ENCODE results near the gene OTX2.

OTX2 gene

DNA sequence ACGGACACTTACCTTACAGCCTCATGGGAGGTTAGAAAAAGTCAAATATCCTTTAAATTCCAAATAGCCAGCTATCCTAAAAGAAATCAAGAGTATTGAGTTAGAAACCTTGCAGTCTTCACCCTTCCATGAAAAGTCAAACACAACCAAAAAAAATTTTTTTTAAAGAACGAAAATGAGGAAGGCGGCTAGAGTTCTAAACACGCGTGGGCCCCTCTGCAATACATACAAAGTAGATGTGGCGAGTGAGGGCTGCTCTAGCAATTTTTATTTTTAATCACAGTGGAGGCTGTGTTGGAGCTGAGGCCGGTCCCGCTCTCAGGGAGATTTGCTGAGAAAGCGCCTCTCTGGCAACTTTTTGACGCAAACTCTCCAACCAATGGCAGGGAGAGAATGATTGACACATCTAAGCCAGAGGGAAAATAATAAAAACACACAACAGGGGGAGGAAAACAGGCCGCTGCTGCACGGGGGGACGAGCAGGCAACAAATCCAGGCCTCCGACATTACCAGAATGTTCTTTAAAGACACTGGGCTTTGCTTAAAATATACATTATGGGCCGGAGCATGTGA is at the start of gene OTX2:
Gene OTX2 (minus strand): TSS at position 333 of the 573 bp plus-strand sequence. CDS start 5,023 bp downstream, outside the sequence.
- no peak for DNase-seq (ENCODE audit: low spot score)

DNA sequence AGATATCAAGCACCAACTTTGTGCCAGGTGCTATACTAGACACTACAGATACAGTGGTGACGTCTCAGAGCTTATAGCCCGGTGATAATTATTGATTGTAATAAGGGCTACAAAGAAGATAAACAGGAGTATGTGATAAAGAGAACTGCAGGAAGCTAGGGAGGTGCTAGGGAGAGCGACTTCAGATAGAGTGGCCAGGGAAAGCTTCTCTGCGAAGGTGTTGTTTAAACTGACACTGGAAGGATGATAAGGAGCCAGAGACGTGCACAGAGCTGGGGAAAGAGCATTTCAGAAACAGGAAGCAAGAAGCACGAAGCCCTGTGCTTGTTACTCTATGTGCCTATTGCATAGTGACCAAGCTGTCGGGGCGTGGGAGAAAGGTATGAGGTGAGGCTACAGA is 48.1 kb upstream of the OTX2 start:
- no peak for DNase-seq (ENCODE audit: low spot score)

DNA sequence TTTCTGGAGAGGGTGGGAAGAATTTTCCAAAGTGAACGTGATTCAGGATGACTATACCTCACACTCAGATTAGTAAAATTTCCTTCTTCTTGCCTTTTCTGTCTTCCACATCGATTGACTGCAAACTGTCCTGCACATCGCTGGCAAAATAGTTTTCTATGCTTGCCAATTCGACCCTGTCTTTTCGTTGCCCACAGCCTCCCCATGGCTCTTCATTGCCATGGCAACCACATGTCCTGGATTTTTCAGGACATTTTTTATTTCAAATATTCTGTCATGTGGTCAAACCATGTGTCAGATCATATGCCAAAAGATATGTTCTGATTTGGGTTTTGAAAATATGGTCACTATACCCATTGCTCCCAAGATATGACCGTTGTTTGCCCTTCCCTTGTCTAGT is 46.9 kb upstream of the OTX2 start:
- DNase-seq (ENCODE audit: low spot score) = no peak

DNA sequence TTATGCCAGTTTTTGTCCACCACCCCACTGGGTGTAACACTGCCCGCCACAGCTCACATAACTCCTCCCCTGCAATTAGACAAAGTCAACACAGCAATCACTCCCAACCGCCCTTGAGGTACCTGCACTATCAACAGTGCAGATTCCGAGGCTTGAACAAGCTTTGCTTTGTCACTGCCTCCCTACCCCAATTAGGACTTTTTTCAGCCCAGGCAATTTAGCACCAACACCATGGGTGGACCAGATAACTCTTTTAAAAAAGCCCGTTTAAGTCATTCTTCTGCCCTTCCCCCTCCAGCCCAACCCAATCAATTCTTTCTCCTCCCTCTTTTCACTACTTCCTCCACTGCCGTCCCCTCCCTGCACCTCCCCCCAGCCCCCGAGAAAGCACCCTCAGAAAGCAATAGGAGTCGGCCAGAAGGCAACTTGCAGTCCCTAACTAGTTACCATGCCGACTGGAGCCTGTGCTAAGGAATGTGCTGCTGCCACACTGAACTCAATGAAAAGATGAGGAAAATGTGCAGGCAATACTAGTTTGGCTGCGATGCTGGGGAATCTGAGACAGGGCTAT is 45.7 kb upstream of the OTX2 start:
- DNase-seq (ENCODE audit: low spot score) = no peak

DNA sequence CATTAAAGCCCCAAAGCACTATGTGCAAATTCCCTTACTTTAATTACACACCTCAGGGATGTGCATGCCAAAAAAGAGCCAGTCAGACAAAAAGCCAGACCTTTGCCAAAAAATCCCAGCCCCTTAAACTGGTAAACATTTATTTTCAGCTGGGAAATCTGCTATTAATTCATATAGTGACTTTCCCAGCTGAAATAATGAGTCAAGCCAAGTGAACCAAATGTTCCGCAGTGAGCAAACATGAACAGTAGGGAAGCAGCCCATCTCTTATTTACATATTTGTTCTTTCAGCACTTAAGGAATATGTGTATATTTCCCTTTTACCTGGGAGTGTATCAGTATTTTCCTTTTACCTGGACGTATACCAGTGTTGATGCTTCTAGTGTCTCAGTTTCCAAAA is 44.0 kb upstream of the OTX2 start:
- DNase-seq (ENCODE audit: low spot score) = no peak

DNA sequence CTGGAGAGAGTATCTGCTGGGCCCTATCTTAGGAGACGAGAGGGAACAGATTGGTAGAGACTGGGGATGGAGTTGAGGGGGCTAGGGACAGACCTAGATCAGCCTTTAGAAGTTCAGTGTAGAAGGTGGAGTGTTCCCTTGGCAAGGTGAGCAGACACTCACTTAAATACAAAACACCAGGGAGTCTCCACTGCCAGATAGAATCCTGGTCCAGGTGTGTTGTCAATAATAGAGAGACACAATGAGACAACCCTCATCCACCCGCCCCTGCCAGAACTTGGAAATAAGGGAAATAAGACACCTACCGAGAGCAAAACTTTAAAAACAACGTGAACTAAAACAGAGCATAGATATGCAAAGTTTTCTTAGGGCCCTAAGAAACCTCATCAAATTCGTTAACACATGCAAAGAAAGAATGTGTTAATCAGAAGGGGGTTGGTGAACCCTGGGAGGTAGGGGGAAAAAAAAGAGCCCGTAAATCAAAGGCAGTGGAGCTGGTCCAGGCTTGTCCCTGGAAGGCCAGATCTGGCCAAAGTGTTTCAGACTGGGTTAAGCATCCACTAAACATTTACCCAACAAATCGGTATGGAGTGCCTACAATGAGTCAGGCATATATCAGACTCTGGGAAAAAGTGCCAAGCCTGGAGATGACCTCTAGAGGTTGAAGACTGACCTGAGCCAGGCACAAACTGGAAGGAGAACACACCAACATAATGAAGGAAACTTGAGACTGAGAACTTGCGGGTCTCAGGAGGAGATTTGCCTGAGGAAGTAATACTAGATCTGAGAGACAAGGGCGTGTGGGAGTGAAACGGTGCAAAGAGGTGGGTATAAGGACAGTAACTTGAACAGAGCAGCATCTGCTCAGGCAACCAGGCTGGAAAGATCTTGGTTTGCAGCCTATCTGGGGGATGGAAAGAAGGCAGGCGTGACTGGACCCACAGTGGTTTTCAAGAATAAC is 37.0 kb upstream of the OTX2 start:
- no peak for DNase-seq (ENCODE audit: low spot score)

DNA sequence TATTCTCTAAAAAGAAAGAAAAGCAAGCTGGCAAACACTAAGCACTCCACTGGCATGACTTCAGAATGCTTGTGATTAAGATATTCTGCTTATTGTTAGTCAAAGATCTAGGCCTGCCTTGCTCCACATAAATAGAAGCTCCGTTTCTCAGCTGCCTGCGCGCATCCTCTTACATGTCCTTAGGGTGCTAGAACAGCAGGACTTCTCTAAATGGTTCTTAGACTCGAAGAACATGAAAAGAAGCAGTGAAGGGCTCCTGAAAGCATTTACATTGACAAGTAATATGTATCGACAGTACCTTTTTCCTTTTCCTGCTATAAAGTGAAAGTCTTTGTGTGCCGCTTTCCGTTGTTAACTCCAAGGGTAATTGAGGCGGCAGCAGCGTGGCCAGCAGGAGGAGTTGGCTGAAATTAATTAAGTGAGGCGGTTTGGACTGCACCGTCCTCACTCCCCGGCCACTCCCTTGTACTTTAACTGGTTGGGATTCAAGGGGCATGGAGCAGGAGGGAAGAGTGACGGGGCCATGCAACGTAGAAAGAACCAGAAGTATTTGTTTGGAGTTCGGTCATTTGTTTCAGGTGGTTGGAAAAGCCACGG is 34.2 kb upstream of the OTX2 start:
- DNase-seq (ENCODE audit: low spot score) = no peak

DNA sequence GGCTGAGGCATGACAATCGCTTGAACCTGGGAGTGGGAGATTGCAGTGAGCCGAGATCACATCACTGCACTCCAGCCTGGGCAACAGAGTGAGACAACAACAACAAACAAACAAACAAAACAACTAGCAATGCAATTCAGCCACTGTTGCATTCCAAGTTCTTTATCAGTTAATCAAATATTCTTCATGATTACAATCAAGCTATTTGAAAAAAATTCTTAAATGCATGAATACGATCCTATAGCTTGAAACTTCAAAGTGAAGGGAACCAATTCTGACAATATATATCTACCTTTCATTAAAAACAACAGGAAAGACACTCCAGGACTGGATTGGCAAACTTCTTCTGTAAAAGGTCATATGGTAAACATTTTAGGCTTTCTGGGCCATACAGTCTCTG is 31.3 kb upstream of the OTX2 start:
- no peak for DNase-seq (ENCODE audit: low spot score)

DNA sequence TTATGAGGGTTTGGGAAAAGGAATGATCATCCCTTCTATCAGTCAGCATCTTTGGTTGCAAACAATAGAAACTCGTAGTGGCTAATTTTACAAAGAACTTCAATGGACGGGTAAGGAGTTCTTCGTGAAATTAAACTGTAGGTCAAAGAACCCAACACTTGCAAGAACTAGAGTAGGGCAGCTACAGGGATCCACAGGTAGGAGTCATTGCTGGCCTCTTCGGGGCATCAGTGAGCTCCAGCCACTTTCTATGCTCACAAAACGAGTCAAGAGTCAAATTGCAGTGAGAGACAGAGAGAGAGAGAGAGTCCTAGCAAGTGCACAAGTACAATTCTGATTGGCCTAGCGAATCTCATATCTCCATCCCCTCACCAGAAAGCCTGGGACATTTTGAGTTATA is 29.9 kb upstream of the OTX2 start:
- DNase-seq (ENCODE audit: low spot score) = no peak

DNA sequence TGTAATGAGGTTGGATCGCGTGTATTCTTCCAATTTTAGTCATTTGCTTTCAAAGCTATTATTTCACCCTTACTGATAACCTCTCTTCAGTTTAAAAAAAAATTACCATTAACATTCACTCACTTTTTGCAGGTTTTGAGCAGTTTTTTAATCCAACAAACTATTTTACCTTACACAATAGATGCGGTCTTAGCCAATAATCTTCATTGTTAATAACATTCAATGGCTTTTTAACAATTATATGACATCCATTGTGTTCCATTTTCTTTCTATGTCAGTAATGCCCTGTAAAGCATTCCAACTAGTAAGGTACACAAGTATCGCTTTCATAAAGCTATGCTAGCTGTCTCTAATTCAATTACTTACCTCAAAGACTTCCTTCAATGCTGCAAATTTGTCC is 18.9 kb upstream of the OTX2 start:
- no peak for DNase-seq (ENCODE audit: low spot score)

DNA sequence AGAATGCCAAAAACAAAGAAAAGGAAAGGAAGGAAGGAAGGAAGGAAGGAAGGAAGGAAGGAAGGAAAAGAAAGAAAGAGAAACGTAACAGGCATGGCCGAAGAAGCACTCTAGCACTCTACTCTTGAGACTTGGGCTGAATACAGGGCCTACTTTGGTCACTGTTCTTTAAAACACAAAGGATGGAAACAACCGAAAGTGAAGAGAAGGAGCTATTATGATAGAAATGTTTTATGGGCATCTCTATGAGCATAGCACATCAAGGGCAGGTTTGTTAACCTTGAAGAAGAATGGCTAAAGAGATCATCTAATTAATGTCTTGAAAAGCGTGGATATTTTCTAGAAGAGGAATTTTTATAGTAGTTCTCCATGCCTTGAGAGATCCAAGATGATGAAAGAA is 15.9 kb upstream of the OTX2 start:
- DNase-seq (ENCODE audit: low spot score) = no peak

DNA sequence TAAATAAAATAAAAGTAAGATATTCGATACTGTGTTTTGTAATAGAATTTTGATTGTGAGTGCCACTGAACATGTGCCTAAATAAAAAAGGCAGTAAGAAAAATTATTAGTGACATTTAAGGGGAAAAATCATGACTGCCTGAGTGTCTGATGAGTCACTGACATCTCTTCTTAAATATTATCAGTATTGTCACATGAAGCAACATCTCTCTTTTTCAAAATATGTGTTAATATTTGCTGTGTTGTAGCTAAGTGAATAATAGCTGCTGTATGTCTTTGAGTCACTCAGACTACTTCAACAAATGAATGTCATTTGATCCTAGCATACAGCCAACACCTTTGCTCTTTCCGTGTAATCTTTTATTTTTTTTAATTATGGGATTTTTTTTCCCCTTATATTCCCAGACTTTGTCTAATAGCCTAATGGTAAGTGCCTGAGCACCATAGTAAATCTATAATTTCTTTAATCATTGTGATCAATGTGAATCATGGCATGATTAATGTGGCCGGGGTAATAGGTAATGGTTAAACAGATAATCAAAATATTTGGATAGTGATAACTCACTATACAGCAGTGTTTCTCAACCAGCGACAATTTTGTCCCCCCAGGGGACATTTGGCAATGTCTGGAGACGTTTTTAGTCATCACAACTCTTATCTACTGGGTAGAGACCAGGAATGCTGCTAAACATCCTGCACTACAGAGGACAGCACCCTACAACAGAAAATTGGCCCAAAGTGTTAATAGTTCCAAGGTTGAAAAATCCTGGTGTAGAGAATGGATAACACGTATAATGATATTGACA is 11.7 kb upstream of the OTX2 start:
- no peak for DNase-seq (ENCODE audit: low spot score)

DNA sequence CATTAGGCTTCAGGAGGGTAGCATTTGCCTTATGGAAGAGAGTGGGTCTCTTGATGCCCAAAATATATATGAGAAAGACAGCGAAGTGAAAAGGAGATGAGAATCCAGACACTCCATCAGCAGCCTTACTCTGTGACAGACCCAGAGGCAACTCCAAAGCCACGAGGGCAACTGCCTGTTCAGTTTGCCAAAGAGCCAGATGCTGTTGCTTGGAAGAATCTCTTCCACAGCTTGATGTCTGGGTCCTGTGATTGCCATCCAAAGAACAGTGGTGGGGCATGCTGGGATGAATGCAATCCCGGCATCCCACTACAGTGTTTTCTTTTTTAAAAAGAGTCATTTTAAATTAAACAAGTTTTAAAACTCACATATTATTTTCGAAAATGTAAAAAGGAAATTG is 10.9 kb upstream of the OTX2 start:
- no peak for DNase-seq (ENCODE audit: low spot score)

DNA sequence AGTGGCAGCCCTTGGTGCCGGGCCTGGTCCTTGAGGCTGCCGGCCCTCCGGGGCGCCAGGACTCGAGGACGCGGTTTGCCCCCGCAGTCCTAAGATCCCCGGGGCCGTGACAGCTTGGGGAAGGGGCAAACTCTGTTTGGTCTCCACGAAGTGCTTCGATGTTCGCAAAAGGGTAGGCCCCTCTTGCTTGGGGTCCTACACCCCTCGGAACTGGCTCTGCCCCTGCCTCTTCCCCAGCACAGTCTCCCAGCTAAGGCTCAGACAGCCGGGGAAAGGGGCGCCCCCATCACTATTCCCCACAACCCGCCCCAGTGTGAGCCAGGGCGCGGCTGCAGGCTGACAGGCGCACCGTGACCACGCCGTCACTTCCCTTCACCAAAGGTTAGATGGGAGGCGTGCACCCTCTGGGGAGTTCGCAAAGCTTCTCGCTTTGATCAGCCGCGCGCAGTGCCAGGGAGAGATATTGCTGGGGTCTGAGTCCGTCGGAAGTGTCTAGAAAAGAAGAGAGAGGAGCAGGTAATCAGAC is 7.2 kb upstream of the OTX2 start:
- no peak for DNase-seq (ENCODE audit: low spot score)

DNA sequence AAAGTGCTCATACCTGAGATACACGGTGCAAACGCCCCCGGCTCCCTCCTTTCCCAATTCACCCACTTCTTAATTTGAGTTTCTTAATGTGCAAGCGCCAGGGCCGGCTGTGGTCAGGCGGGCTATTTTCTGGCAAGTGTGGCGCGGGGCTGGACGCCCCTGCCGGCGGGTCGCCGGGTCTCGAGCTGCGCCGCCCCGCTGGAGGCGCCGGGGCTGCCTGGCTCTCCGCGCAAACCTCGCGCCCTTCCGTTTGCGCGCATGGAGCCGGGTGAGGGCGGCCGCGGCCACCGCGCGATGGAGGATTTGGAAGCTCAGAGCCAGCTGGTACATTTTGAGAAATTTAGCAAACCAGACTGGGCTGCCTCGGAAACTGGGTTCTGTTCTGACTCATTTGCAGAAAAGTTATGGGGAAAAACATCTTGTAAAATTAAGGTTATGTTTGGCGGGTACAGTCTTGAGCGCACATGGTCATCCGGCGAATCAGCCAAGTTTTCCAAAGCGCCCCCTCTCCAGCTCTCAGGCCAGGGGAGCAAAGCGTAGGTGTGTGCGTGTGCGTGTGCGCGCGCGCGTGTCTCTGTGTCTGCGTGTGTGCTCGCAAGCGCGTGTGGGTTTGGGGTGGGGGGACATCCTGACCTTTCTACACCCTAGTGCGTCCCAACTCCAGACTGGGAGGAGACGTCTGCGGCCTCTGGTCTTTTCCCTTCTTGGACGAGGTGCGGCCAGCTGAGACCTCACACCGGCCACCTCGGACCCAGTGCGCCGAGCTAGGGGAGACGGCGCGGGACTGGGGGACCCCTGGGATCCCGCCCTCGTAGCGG is 6.5 kb upstream of the OTX2 start:
- no peak for DNase-seq (ENCODE audit: low spot score)

DNA sequence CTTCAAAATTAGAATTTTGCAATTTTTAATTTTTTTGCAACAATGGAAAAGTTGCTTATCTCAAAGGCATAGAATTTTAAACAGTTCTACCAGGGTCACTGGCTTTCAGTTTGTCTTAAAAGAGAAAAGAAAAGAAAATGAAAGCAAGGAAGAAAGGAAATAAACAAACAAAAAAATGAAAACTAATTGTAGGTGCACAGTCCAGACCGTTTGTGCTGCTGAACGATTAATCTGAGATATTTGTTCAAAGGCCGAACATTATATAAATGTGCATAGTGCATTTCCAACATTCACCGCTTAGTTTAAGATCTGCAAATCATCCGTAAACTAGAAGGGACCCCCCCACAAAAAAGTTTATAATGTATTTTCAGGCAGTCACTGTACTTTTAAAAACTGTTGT is 5.5 kb upstream of the OTX2 start:
- no peak for DNase-seq (ENCODE audit: low spot score)

DNA sequence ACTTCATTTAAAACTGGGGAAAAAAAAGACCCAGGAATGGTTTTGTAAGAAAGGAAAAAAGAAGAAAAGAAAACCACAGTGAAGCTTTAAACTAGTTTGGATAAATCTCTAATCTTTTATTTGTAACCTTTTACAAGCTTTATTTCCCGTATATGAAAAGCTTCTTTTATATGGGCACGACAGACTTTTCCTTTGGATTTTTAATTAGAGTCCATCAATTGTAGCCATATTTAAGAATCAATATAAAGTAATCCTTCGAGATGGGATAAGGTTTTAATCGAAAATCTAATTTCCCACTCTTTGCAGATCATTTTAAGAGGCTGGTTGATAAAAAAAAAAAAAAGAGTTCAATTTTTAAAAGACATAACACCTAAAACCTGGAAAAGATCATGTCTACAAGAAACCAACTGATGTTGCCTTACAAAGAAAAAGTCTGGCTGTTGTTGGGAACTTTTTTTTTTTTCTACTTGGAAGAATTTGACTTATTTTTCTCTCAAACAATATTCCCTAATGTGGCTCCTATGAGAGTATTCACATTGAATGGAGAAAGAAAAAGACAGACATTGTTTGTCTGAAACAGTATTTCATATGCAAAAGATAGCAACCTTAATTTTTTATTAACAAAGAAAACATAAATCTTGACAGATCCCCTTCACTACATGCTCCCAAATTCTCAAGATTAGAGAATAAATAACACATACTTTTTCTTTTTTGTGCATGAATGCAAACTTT is 4.9 kb upstream of the OTX2 start:
- DNase-seq (ENCODE audit: low spot score) = no peak

DNA sequence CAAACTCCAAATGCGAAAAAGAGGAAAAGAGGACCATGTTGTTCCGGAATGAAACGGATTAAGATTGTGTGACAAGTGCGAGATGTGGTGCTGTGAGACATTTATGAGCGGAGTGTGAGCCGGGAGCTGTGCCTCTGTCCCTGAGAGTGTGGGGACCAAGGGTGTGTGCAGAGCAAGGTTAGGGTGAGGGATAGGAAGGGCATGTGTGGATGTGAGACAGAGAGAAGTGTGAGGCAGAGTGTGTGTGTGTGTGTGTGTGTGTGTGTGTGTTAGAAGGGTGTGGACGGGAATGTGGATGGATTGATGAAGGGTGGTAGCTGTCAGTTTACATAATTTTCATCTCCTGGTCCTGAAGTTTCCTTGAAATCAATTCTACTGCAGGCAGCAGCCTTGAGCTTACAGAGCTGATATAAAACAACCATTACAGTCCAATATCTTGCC is 4.3 kb upstream of the OTX2 start:
- no peak for DNase-seq (ENCODE audit: low spot score)

DNA sequence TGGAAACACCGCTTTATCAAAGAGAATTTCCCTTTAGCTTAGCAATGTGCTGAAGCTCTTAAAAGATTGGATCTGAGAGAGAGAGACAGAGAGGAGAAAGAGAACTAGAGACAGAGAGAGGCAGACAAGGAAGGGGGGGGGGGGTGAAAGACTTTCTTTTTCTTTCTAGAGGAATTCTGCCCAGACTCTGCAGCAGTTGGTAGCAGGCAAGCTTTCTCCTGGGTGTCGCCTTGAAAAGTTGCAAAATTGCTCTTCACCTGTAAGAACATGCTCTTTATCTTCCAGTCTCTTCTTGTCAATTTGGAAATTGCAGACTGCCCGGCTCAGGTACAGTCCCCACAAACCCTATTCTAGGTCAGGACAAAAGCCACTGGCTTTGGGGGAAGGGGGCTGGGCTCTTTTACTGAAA is 2.9 kb upstream of the OTX2 start:
- no peak for DNase-seq (ENCODE audit: low spot score)
